Right lobe of liver (tissue), 6 donors: Measurements from ENCODE around the gene TBCD. TPM values are rescaled to one million over a fixed set of nuclear protein-coding genes. Genes with fewer than 3 reads are reported as not detected.

Source experiments
- ATAC-seq, 4 donors: fragments of 200-7000 bp; cut with Tn5 transposase; one replicate each; pipeline ENCODE4 v1.9.1; 2020; ENCODE audit warnings: mild to moderate bottlenecking in 4 of 4, moderate library complexity in 4 of 4
- DNase-seq, 3 donors: peaks; one replicate each; pipeline ENCODE4 v3.0.0-alpha.2; 2020
- H3K27ac ChIP-seq, 3 donors: fragments of 200-600 bp; one replicate each; pipeline ENCODE4 v1.8.0; 2022
- H3K27me3 ChIP-seq, 2 donors: fragments of 200-600 bp; one replicate each; pipeline ENCODE4 v1.8.0; 2022
- H3K36me3 ChIP-seq, 4 donors: fragments of 200-600 bp; sonication (generic) in 1 of 4; one replicate each; pipeline versions ENCODE4 v1.5.1 to v1.8.0; 2017 to 2022; ENCODE audit warnings: control low read depth in 1 of 4
- H3K4me1 ChIP-seq, 4 donors: fragments of 200-600 bp; sonication (generic) in 1 of 4; one replicate each; pipeline versions ENCODE4 v1.5.1 to v1.8.0; 2017 to 2022; ENCODE audit warnings: control low read depth in 1 of 4
- H3K4me3 ChIP-seq, 3 donors: fragments of 200-600 bp; one replicate each; pipeline ENCODE4 v1.8.0; 2022
- H3K9me3 ChIP-seq, 4 donors: fragments of 200-600 bp; sonication (generic) in 1 of 4; one replicate each; pipeline versions ENCODE4 v1.5.1 to v1.8.0; 2017 to 2022; ENCODE audit warnings: control low read depth in 1 of 4
- POLR2A ChIP-seq: fragments of 450-650 bp; IDR thresholded peaks from one replicate; pipeline ENCODE4 v1.6.1; 2017; ENCODE audit warnings: antibody characterized with exemption, mild to moderate bottlenecking
- WGBS: methylation state at CpG from one replicate; pipeline ENCODE4 v1.1.6; 2018; ENCODE audit warnings: low coverage, low lambda C conversion rate; ENCODE audit not compliant: insufficient coverage; ENCODE audit errors: missing lambda C conversion rate; 5-methylcytosine and 5-hydroxymethylcytosine counted together
- intact Hi-C, 2 donors: fragments of 100-400 bp; cut with DNase I; formaldehyde crosslinking; loops; one replicate each; pipeline versions ENCODE4 v1.11.2 to v1.14.1; 2022
- total RNA-seq, 6 experiments: library from RNA; depleted of rRNA in 2 of 6; stranded (reverse); fragments of >200 nt in 2 of 6; fragmentation: NEBNext Ultra II Directional in 3 of 6; extraction: Animal tissue kit (Norgen Biotek cat#: 25700) in 3 of 6; gene quantifications; one replicate each; pipeline versions ENCODE4 v1.1.0 to v1.2.4, GENCODE V29; 2016 to 2023
- TF ChIP-seq, protein P1 (sequence below), 4 donors: fragments of 200-600 bp in 3 of 4; fragments of 450-650 bp in 1 of 4; IDR thresholded peaks; one replicate each; pipeline versions ENCODE4 v1.5.1 to v1.8.0; 2016 to 2022; ENCODE audit warnings: antibody characterized with exemption in 4 of 4, mild to moderate bottlenecking in 2 of 4
- donor health status: DM: no; HTN: yes; CAD: no.
- donor health status: DM: no; HTN: no; CAD: no.
- donor health status: DM: no; HTN: no; CAD: no.
- donor health status: DM: no; HTN: yes; CAD: no.
- donor health status: DM: no; HTN: yes; CAD: no.

The TBCD gene
- total RNA-seq, 6 experiments from 2014 or later: 28.0 to 55.7 (median 41.3) TPM

GRCh38 chr17:82929011-82929622 lies 177.3 kb downstream of the TBCD start:
- Histone ChIP-seq H3K36me3 (peaks cover 0 to 41% (median 9%) of the 10 kb centered on the region in 4 donors), H3K4me1 (no peaks in the 10 kb centered on the region), H3K27me3 (no peaks in the 10 kb centered on the region), H3K4me3 (no peak overlapping the region), H3K9me3 (no peaks in the 10 kb centered on the region), H3K27ac (no peak overlapping the region)
- TF ChIP-seq, protein P1, sequence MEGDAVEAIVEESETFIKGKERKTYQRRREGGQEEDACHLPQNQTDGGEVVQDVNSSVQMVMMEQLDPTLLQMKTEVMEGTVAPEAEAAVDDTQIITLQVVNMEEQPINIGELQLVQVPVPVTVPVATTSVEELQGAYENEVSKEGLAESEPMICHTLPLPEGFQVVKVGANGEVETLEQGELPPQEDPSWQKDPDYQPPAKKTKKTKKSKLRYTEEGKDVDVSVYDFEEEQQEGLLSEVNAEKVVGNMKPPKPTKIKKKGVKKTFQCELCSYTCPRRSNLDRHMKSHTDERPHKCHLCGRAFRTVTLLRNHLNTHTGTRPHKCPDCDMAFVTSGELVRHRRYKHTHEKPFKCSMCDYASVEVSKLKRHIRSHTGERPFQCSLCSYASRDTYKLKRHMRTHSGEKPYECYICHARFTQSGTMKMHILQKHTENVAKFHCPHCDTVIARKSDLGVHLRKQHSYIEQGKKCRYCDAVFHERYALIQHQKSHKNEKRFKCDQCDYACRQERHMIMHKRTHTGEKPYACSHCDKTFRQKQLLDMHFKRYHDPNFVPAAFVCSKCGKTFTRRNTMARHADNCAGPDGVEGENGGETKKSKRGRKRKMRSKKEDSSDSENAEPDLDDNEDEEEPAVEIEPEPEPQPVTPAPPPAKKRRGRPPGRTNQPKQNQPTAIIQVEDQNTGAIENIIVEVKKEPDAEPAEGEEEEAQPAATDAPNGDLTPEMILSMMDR (IDR thresholded peaks at IDR 0.05): no peak
- TF ChIP-seq POLR2A: no peak
- intact Hi-C loops: no loop called here
- 86% methylated on average over 6 of the region's 35 CpGs for WGBS
- ATAC-seq (no peak), DNase-seq (peak; percentile 14 to 51 (median 44))

DNA sequence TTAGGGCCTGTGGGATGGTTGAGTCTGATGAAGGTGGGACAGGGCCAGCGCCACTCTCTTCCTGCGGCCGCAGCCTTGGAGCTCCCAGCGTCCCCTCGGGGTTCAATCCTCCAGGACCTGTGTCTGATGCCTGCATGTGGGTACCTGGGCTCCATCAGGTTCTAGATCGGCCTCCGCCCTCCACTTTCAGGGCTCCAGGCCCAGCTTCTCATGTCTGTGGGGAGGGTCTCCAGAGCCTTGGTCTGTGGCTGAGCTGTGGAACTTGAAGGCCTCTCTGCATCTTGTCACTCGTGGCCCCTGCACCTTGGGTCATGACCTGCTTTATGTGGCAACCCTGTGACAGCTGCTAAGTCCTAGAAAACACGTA lies 177.8 kb downstream of the TBCD start:
- intact Hi-C loops: no loop called here
- DNase-seq (peak in 2 of 3 donors; percentile 35 to 41), ATAC-seq (no peak)
- no peak for TF ChIP-seq POLR2A
- TF ChIP-seq, protein P1 (IDR thresholded peaks at IDR 0.05): no peak
- no peak overlapping the region for H3K4me3 ChIP-seq
- no peaks in the 10 kb centered on the region for H3K27me3 ChIP-seq
- H3K36me3 ChIP-seq: peaks cover 0 to 37% (median 9%) of the 10 kb centered on the region in 4 donors
- H3K27ac ChIP-seq: no peak overlapping the region
- H3K9me3 ChIP-seq: no peaks in the 10 kb centered on the region
- H3K4me1 ChIP-seq: no peaks in the 10 kb centered on the region
- WGBS: 94% methylated on average over 3 of the region's 9 CpGs

GRCh38 chr17:82930043-82930923 lies 178.4 kb downstream of the TBCD start:
- ATAC-seq: no peak
- intact Hi-C loops: no loop called here

GRCh38 chr17:82930924-82931698 lies 179.2 kb downstream of the TBCD start:
- Histone ChIP-seq H3K4me3 (no peak overlapping the region), H3K4me1 (no peaks in the 10 kb centered on the region), H3K27me3 (no peaks in the 10 kb centered on the region), H3K27ac (no peak overlapping the region), H3K36me3 (peaks cover 0 to 37% (median 9%) of the 10 kb centered on the region in 4 donors), H3K9me3 (no peaks in the 10 kb centered on the region)
- TF ChIP-seq POLR2A: no peak
- TF ChIP-seq, protein P1 (IDR thresholded peaks at IDR 0.05): no peak
- DNase-seq: peak; percentile 15 to 44 (median 40)
- intact Hi-C loops: no loop called here
- 98% methylated on average over 10 of the region's 39 CpGs for WGBS
- no peak for ATAC-seq

More at GRCh38 chr17:82930043-82930923, 178.4 kb downstream of the TBCD start:
- Histone ChIP-seq H3K9me3 (no peaks in the 10 kb centered on the region), H3K36me3 (peaks cover 0 to 37% (median 9%) of the 10 kb centered on the region in 4 donors), H3K4me1 (no peaks in the 10 kb centered on the region), H3K4me3 (no peak overlapping the region), H3K27ac (no peak overlapping the region), H3K27me3 (no peaks in the 10 kb centered on the region)
- WGBS: 94% methylated on average over 12 of the region's 56 CpGs
- TF ChIP-seq, protein P1 (IDR thresholded peaks at IDR 0.05): no peak
- TF ChIP-seq POLR2A: no peak
- peak; percentile 10 to 46 (median 37) for DNase-seq
